ENCODE measurements around the gene CYP4X1. TPM values are rescaled to one million over a fixed set of nuclear protein-coding genes. Genes with fewer than 3 reads are reported as not detected.
"Not testable (repeated sequence)": the region's sequence is repeated elsewhere in the genome, so short reads cannot be mapped to it uniquely, and the experiment has no call there.

The CYP4X1 gene
- total and polyA plus RNA-seq, 10 donors = 0.14 to 1.7 (median 0.33) TPM; not detected in 2

DNA sequence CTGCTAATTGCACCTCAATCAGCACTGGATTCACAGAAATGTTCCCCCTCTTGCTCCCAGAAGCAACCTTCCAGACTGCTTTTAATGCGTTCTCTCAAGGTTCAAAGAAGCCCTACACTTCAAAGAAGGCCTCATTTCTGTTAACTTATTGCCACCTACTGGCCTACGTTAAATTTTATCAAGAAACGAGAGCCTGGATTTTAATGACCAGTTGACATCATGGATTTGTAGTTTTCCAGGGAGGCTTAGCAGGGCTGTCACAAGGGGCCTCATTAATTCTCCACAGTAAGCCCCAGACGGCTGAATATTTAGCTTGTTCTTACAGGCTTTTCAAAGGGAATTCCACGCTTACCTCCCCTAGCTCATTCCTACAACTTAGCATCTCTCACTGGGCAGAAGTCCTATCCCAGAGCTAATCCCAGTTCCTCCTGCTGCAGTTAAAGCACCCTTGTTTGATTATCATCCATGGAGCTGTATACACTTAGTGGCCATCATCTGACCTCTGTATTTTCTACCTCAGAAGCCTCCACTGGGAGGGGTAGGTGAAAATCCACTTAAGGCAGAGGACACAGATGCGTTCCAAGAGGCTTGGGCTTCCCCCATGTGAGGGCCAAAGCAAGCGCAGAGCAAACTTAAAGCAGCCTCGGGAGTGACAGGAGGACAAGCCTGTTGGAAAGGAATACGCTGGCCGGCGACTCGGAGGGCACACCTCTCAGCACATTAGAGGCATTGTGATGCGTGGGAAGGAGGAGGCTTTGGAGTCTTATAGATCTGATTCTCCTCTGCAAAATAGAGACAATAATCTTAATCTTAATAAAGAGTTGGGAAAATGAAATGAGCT, 32.2 kb upstream of the CYP4X1 start:
- Histone ChIP-seq H3K4me3 (no peak overlapping the region), H3K9me3 (peaks cover 0 to 7% (median 2%) of the 10 kb centered on the region in 8 donors), H3K36me3 (no peaks in the 10 kb centered on the region), H3K27me3 (replicated peaks in 1 of 7) (peaks cover 0 to 17% (median 0%) of the 10 kb centered on the region in 7 donors), H3K27ac (no peak overlapping the region), H3K4me1 (no peaks in the 10 kb centered on the region)
- intact Hi-C loops (cut with DNase I; ENCODE audit: low total_unique reads) = no loop called here
- no peak for TF ChIP-seq POLR2AphosphoS5 (IDR thresholded peaks at IDR 0.05)
- TF ChIP-seq POLR2A (IDR thresholded peaks at IDR 0.05) = no peak
- TF ChIP-seq, protein P1, sequence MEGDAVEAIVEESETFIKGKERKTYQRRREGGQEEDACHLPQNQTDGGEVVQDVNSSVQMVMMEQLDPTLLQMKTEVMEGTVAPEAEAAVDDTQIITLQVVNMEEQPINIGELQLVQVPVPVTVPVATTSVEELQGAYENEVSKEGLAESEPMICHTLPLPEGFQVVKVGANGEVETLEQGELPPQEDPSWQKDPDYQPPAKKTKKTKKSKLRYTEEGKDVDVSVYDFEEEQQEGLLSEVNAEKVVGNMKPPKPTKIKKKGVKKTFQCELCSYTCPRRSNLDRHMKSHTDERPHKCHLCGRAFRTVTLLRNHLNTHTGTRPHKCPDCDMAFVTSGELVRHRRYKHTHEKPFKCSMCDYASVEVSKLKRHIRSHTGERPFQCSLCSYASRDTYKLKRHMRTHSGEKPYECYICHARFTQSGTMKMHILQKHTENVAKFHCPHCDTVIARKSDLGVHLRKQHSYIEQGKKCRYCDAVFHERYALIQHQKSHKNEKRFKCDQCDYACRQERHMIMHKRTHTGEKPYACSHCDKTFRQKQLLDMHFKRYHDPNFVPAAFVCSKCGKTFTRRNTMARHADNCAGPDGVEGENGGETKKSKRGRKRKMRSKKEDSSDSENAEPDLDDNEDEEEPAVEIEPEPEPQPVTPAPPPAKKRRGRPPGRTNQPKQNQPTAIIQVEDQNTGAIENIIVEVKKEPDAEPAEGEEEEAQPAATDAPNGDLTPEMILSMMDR (IDR thresholded peaks at IDR 0.05 in 8 of 11, conservative IDR thresholded peaks at IDR 0.05 in 3 of 11) = no peak
- WGBS, 5 donors = 50 to 53% (median 52%) methylated on average over 13 of the region's 13 CpGs
- no peak for DNase-seq

DNA sequence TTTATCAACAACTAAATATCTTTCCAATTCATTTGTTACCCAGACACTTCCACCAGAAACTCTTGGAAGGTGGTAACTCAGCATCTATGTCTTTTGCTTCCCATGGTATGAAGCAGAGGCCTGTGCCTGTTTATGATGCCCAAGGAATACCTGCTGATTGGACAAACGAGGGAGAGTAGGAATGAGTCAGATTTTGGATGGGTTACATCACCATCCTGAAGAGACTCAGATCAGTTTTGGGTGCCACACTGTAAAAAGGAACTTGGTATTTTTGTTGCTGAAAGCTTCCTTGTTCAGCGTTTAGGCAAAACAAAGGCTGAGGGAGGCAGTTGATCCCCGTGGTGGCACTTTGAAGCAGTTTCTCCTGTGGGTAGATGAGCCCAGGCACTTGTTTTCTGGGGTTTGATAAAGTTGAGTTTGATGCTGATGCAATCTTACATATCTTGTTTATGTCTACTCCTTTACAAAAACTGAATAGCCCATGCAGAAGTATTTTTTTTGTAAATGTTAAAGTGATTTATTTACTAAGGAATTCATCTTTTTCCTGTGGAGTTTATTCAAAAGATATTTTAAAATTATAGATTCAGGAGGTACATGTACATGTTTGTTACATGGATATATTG, 26.7 kb upstream of the CYP4X1 start:
- Histone ChIP-seq H3K27me3 (replicated peaks in 1 of 7) (peaks cover 0 to 52% (median 0%) of the 10 kb centered on the region in 7 donors), H3K4me3 (no peak overlapping the region), H3K27ac (no peak overlapping the region), H3K36me3 (no peaks in the 10 kb centered on the region), H3K4me1 (no peaks in the 10 kb centered on the region), H3K9me3 (peaks cover 0 to 7% (median 2%) of the 10 kb centered on the region in 8 donors)
- no peak for DNase-seq
- TF ChIP-seq POLR2AphosphoS5 (IDR thresholded peaks at IDR 0.05) (no peak), POLR2A (IDR thresholded peaks at IDR 0.05) (no peak)
- TF ChIP-seq, protein P1 (IDR thresholded peaks at IDR 0.05 in 8 of 11, conservative IDR thresholded peaks at IDR 0.05 in 3 of 11) = no peak
- WGBS, 5 donors = 6 to 25% (median 16%) methylated on average over 3 of the region's 3 CpGs
- intact Hi-C loops (cut with DNase I; ENCODE audit: low total_unique reads) = no loop called here

DNA sequence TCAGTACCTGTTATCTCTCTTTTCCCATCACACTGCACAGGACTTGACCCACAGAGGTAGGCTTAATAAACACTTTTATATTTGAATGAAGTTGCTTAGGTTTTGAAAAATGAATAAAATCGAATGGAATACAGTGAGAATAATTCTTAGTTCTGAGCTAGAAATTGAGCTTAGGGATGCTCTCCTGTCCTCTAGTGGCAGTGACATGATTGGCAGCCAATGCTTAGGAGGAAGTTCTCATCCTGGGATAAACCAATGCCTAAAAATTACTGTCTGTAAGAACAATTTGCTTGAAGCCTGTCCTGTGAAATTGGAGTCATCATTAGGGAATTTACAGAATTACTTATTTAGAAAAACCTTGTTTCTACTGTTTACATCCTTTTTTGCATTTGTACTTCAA, 21.3 kb upstream of the CYP4X1 start:
- no peak overlapping the region for H3K4me3 ChIP-seq
- H3K27me3 ChIP-seq (replicated peaks in 1 of 7) = peaks cover 0 to 73% (median 0%) of the 10 kb centered on the region in 7 donors
- peaks cover 0 to 10% (median 0%) of the 10 kb centered on the region in 8 donors for H3K9me3 ChIP-seq
- no peaks in the 10 kb centered on the region for H3K4me1 ChIP-seq
- H3K27ac ChIP-seq = no peak overlapping the region
- 36 to 58% (median 47%) methylated on average over 1 of the region's 1 CpG for WGBS, 5 donors
- no peak for DNase-seq
- intact Hi-C loops (cut with DNase I; ENCODE audit: low total_unique reads) = no loop called here
- H3K36me3 ChIP-seq = no peaks in the 10 kb centered on the region
- TF ChIP-seq, protein P1 (IDR thresholded peaks at IDR 0.05 in 8 of 11, conservative IDR thresholded peaks at IDR 0.05 in 3 of 11) = no peak
- no peak for TF ChIP-seq POLR2A (IDR thresholded peaks at IDR 0.05)
- no peak for TF ChIP-seq POLR2AphosphoS5 (IDR thresholded peaks at IDR 0.05)

DNA sequence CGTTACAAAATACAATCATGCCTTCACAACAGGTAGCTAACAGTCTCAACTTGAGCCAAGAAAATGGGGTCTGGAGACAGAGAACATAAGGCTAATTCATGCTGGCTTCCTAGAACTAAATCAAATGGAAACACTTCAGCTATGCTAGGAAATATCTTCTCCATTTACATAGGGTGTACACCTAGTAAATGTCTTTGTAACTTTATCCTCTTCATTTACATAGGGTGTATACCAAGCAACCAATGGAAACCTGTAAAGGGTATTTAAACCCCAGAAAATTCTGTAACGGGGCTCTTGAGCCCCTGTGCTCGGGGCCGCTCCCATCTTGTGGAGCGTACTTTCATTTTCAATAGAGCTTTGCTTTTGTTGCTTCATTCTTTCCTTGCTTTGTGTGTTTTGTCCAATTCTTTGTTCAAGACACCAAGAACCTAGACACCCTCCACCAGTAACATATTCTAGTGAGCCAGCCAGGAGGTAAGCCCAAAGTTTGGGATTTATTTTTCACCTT, 19.5 kb upstream of the CYP4X1 start:
- H3K9me3 ChIP-seq = peaks cover 0 to 10% (median 0%) of the 10 kb centered on the region in 8 donors
- H3K36me3 ChIP-seq = no peaks in the 10 kb centered on the region
- WGBS, 5 donors = 78 to 90% (median 86%) methylated on average over 5 of the region's 5 CpGs
- H3K4me3 ChIP-seq = no peak overlapping the region
- intact Hi-C loops (cut with DNase I; ENCODE audit: low total_unique reads) = no loop called here
- H3K27ac ChIP-seq = no peak overlapping the region
- DNase-seq = no peak
- peaks cover 0 to 64% (median 0%) of the 10 kb centered on the region in 7 donors for H3K27me3 ChIP-seq (replicated peaks in 1 of 7)
- H3K4me1 ChIP-seq = no peaks in the 10 kb centered on the region
- TF ChIP-seq POLR2A (IDR thresholded peaks at IDR 0.05) (no peak), POLR2AphosphoS5 (IDR thresholded peaks at IDR 0.05) (no peak)
- TF ChIP-seq, protein P1 (IDR thresholded peaks at IDR 0.05 in 8 of 11, conservative IDR thresholded peaks at IDR 0.05 in 3 of 11) = no peak

DNA sequence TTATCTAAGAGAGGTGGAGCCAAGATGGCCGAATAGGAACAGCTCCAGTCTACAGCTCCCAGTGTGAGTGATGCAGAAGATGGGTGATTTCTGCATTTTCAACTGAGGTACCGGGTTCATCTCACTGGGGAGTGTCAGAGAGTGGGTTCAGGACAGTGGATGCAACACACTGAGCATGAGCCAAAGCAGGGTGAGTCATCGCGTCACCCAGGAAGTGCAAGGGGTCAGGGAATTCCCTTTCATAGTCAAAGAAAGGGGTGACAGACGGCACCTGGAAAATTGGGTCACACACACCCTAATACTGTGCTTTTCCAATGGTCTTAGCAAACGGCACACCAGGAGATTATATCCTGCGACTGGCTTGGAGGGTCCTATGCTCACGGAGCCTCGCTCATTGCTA, 17.0 kb upstream of the CYP4X1 start:
- 87 to 94% (median 93%) methylated on average over 9 of the region's 9 CpGs for WGBS, 5 donors
- H3K4me1 ChIP-seq; DNase-seq; H3K27ac ChIP-seq; intact Hi-C loops (cut with DNase I; ENCODE audit: low total_unique reads); H3K36me3 ChIP-seq; H3K9me3 ChIP-seq; H3K4me3 ChIP-seq: not testable (repeated sequence)
- peaks cover 0 to 47% (median 0%) of the 10 kb centered on the region in 7 donors for H3K27me3 ChIP-seq (replicated peaks in 1 of 7)

All from spleen (tissue), 11 donors.